Trophoblast cell (in vitro differentiated cells and primary cell): ENCODE measurements around the gene ITGA11.

Experiments
- DNase-seq, 2 donors: peaks; one replicate each; pipeline ENCODE4 v3.0.0-alpha.2; 2016
- H2AFZ ChIP-seq: 2 replicates; pipeline ENCODE4 v1.6.1; 2013; ENCODE audit warnings: low read length, moderate library complexity, mild to moderate bottlenecking; ENCODE audit not compliant: insufficient read depth, poor library complexity
- H2AK5ac ChIP-seq: 2 replicates; pipeline ENCODE4 v1.6.1; 2013; ENCODE audit warnings: mild to moderate bottlenecking, low read length
- H2BK120ac ChIP-seq: 2 replicates; pipeline ENCODE4 v1.6.1; 2013; ENCODE audit warnings: low read length, mild to moderate bottlenecking, moderate library complexity; ENCODE audit not compliant: insufficient read depth, poor library complexity
- H2BK12ac ChIP-seq: 2 replicates; pipeline ENCODE4 v1.6.1; 2013; ENCODE audit warnings: mild to moderate bottlenecking, low read length, moderate library complexity
- H2BK5ac ChIP-seq: 2 replicates; pipeline ENCODE4 v1.6.1; 2013; ENCODE audit warnings: low read length, low read depth, moderate library complexity, mild to moderate bottlenecking; ENCODE audit not compliant: poor library complexity
- H3K14ac ChIP-seq: 2 replicates; pipeline ENCODE4 v1.6.1; 2013; ENCODE audit warnings: mild to moderate bottlenecking, low read length
- H3K18ac ChIP-seq: 2 replicates; pipeline ENCODE4 v1.6.1; 2013; ENCODE audit warnings: mild to moderate bottlenecking, low read length
- H3K23ac ChIP-seq: 2 replicates; pipeline ENCODE4 v1.6.1; 2013; ENCODE audit warnings: low read length
- H3K27ac ChIP-seq: 2 replicates; pipeline ENCODE4 v1.5.1; 2013; ENCODE audit warnings: low read depth, mild to moderate bottlenecking, inconsistent platforms, low read length, moderate library complexity
- H3K27me3 ChIP-seq: 2 replicates; pipeline ENCODE4 v1.6.1; 2013; ENCODE audit warnings: inconsistent platforms, mild to moderate bottlenecking, low read length, moderate library complexity; ENCODE audit not compliant: insufficient read depth
- H3K36me3 ChIP-seq, 2 experiments: 1 replicate in 1 of 2; 2 replicates in 1 of 2; pipeline ENCODE4 v1.6.1; 2013; ENCODE audit warnings: low read length in 2 of 2, mild to moderate bottlenecking in 2 of 2, moderate library complexity in 1 of 2; ENCODE audit not compliant: insufficient read depth in 2 of 2, control insufficient read depth in 1 of 2
- H3K4ac ChIP-seq: 2 replicates; pipeline ENCODE4 v1.6.1; 2013; ENCODE audit warnings: low read depth, mild to moderate bottlenecking, low read length, moderate library complexity
- H3K4me1 ChIP-seq, 2 experiments: 1 replicate in 1 of 2; 2 replicates in 1 of 2; pipeline ENCODE4 v1.6.1; 2013; ENCODE audit warnings: low read length in 2 of 2, mild to moderate bottlenecking in 2 of 2, moderate library complexity in 1 of 2; ENCODE audit not compliant: insufficient read depth in 2 of 2, control insufficient read depth in 1 of 2
- H3K4me2 ChIP-seq: 2 replicates; pipeline ENCODE4 v1.6.1; 2013; ENCODE audit warnings: inconsistent platforms, mild to moderate bottlenecking, low read length, moderate library complexity
- H3K4me3 ChIP-seq: 2 replicates; pipeline ENCODE4 v1.5.1; 2013; ENCODE audit warnings: mild to moderate bottlenecking, low read depth, low read length, inconsistent platforms
- H3K79me1 ChIP-seq: one replicate; pipeline ENCODE4 v1.6.1; 2013; ENCODE audit warnings: low read length
- H3K79me2 ChIP-seq: 2 replicates; pipeline ENCODE4 v1.6.1; 2013; ENCODE audit warnings: low read length, mild to moderate bottlenecking; ENCODE audit not compliant: control insufficient read depth, insufficient read depth, poor library complexity
- H3K9ac ChIP-seq: 2 replicates; pipeline ENCODE4 v1.6.1; 2013; ENCODE audit warnings: mild to moderate bottlenecking, low read length
- H3K9me3 ChIP-seq: 2 replicates; pipeline ENCODE4 v1.6.1; 2013; ENCODE audit warnings: low read depth, mild to moderate bottlenecking, control low read depth, inconsistent platforms, low read length; ENCODE audit not compliant: insufficient read depth
- H4K12ac ChIP-seq: 2 replicates; pipeline ENCODE4 v1.6.1; 2013; ENCODE audit warnings: low read depth, mild to moderate bottlenecking, low read length, moderate library complexity
- H4K8ac ChIP-seq: 2 replicates; pipeline ENCODE4 v1.6.1; 2013; ENCODE audit warnings: low read depth, mild to moderate bottlenecking, low read length, moderate library complexity
- H4K91ac ChIP-seq: one replicate; pipeline ENCODE4 v1.6.1; 2013; ENCODE audit warnings: low read depth, mild to moderate bottlenecking, low read length, moderate library complexity
- WGBS: extraction: QIAGEN DNeasy Blood & Tissue Kit; methylation state at CpG from one replicate; pipeline ENCODE4 v1.1.7; 2013; ENCODE audit warnings: missing lambda C conversion rate; ENCODE audit not compliant: insufficient read length, insufficient coverage; ENCODE audit errors: extremely low coverage; 5-methylcytosine and 5-hydroxymethylcytosine counted together

The ITGA11 gene

DNA sequence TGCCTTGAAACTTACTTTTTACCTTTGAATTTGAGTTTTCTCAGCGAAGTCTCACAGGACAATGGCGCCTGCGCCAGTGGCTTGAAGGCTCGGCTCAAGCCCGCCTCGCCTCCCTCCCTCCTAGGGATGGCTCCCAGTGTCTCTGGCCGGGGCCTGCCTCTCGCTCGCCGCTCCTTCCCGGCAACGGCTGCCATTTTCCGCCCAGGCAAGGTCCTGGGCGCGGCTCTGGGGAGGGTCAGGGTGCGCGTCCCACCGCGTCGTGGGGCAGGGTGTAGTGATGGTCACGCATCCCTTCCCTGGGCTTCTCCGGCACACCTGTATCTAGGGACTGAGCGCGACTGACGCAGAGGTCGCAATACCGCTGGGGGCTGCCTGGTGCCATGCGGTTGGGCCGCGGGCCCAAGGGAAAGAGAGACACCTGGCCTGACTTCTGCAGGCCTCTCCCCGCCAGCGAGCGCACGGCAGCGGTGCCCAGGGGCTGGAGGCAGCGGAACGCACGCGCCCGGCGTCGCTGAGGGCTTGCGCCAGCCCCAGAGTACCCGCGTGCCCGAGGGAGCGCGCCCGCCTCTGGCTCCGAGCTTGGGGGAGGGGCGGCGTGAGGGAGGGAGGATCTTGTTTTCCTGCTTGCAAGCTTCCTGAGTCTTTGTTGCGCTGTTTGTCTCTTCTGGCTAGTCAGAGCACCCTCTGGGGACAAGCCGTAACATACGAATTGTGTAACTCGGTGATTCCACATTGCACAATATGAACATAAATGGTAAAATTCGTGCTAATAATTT is 175.1 kb downstream of the ITGA11 start:
- peak overlapping the region; percentile 88 for H2AFZ ChIP-seq
- H3K4me3 ChIP-seq: peak overlapping the region; percentile 64
- H4K91ac ChIP-seq: peak overlapping the region; percentile 95
- H3K79me1 ChIP-seq: peaks cover 8% of the 10 kb centered on the region
- H3K4me2 ChIP-seq: peak overlapping the region; percentile 58
- H2BK120ac ChIP-seq: peak overlapping the region; percentile 59
- H2BK12ac ChIP-seq: peak overlapping the region; percentile 64
- peak overlapping the region; percentile 94 for H3K14ac ChIP-seq
- H3K4ac ChIP-seq: peak overlapping the region; percentile 68
- H3K4me1 ChIP-seq: peaks cover 0 to 2% of the 10 kb centered on the region in 2 experiments
- peak overlapping the region; percentile 70 for H3K18ac ChIP-seq
- peak overlapping the region; percentile 3 for H3K27ac ChIP-seq
- DNase-seq: peak; percentile 94 to 97
- no peak overlapping the region for H3K23ac ChIP-seq
- H3K36me3 ChIP-seq: no peaks in the 10 kb centered on the region
- peak overlapping the region; percentile 2 for H2AK5ac ChIP-seq
- peak overlapping the region; percentile 82 for H4K12ac ChIP-seq
- no peaks in the 10 kb centered on the region for H3K9me3 ChIP-seq
- H2BK5ac ChIP-seq: peak overlapping the region; percentile 78
- peak overlapping the region; percentile 94 for H4K8ac ChIP-seq
- peaks cover 4% of the 10 kb centered on the region for H3K79me2 ChIP-seq
- no CpG with 5 or more reads among the region's 57 CpGs for WGBS
- H3K27me3 ChIP-seq: no peaks in the 10 kb centered on the region
- H3K9ac ChIP-seq: peak overlapping the region; percentile 74

DNA sequence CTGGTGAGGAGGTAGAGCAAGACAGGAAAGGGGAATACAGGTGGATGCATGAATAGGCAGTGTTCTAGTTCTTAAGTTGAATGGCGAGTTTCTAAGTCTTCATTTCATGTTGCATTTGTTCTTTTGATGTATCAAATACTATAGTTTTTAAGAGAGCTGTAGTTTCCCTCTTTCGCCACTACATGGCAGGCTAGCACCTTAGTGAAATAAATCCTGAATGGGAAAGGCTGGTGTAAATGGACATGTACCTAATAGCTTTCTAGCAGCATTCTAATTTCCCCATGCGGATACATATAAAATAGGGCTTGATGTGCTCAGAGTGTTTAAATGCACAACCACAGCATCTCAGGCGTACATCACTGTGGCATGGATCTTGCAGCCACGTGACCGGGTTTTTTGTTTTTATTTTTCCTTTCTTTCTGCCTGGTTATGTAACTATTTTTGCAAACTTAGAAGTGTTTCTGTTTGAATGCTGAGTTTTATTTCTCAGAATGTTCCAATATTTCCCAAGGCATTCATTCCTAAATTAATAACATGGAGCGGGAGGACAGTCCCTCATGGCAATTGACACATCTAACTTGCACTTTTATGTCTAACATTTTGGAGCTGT is 178.9 kb downstream of the ITGA11 start:
- no peaks in the 10 kb centered on the region for H3K9me3 ChIP-seq
- peaks cover 0 to 2% of the 10 kb centered on the region in 2 experiments for H3K4me1 ChIP-seq
- H2AFZ ChIP-seq: no peak overlapping the region
- no peaks in the 10 kb centered on the region for H3K27me3 ChIP-seq
- H3K18ac ChIP-seq: no peak overlapping the region
- H3K79me2 ChIP-seq: peaks cover 4% of the 10 kb centered on the region
- H4K12ac ChIP-seq: no peak overlapping the region
- H2AK5ac ChIP-seq: no peak overlapping the region
- H3K4ac ChIP-seq: no peak overlapping the region
- H3K4me2 ChIP-seq: no peak overlapping the region
- H3K4me3 ChIP-seq: no peak overlapping the region
- H2BK120ac ChIP-seq: no peak overlapping the region
- no peak overlapping the region for H3K14ac ChIP-seq
- DNase-seq: peak; percentile 60 to 94
- no peak overlapping the region for H4K91ac ChIP-seq
- H3K27ac ChIP-seq: no peak overlapping the region
- no peak overlapping the region for H2BK5ac ChIP-seq
- H3K79me1 ChIP-seq: peaks cover 8% of the 10 kb centered on the region
- no CpG with 5 or more reads among the region's 7 CpGs for WGBS
- no peak overlapping the region for H3K23ac ChIP-seq
- no peaks in the 10 kb centered on the region for H3K36me3 ChIP-seq
- no peak overlapping the region for H4K8ac ChIP-seq
- H3K9ac ChIP-seq: no peak overlapping the region
- H2BK12ac ChIP-seq: no peak overlapping the region

DNA sequence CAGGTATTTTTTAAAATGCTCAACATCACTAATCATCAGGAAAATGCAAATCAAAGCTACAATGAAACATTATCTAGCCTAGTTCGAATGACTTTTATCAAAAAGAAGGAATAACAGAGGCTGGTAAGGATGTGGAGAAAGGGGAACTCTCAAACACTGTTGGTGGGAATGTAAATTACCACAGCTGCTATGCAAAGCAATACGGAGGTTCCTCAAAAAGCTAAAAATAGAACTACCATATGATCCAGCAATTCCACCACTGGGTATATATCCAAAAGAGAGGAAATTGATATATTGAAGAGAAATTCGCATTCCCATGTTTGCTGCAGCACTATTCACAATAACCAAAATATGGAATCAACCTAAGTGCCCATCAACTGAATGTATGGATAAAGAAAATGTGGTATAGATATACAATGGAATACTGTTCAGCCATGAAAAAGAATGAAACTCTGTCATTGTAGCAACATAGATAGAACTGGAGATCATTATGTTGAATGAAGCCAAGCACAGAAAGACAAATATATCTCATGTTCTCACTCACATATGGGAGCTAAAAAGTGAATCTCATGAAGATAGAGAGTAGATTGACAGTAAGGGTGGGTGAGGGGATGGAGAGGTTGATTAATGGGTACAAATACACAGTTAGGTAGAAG is 182.8 kb downstream of the ITGA11 start:
- H3K36me3 ChIP-seq: no peaks in the 10 kb centered on the region
- no peaks in the 10 kb centered on the region for H3K79me1 ChIP-seq
- H3K23ac ChIP-seq: no peak overlapping the region
- H3K14ac ChIP-seq: no peak overlapping the region
- H2AFZ ChIP-seq: no peak overlapping the region
- DNase-seq: no peak
- H2BK12ac ChIP-seq: no peak overlapping the region
- no peaks in the 10 kb centered on the region for H3K4me1 ChIP-seq
- no peak overlapping the region for H3K9ac ChIP-seq
- H3K79me2 ChIP-seq: no peaks in the 10 kb centered on the region
- no peak overlapping the region for H3K4me2 ChIP-seq
- WGBS: no CpG with 5 or more reads among the region's 3 CpGs
- H3K18ac ChIP-seq: no peak overlapping the region
- H4K12ac ChIP-seq: no peak overlapping the region
- H3K27me3 ChIP-seq: no peaks in the 10 kb centered on the region
- no peak overlapping the region for H4K8ac ChIP-seq
- no peak overlapping the region for H3K4ac ChIP-seq
- no peak overlapping the region for H2AK5ac ChIP-seq
- H3K9me3 ChIP-seq: no peaks in the 10 kb centered on the region
- no peak overlapping the region for H2BK5ac ChIP-seq
- no peak overlapping the region for H3K4me3 ChIP-seq
- no peak overlapping the region for H4K91ac ChIP-seq
- no peak overlapping the region for H3K27ac ChIP-seq
- H2BK120ac ChIP-seq: no peak overlapping the region
